Left hindlimb (tissue), 1 donor: ENCODE data around the gene ACOT2.
A peak's percentile ranks its signal among the peaks of the same experiment; 100 is the strongest.
"Not testable (repeated sequence)": the region's sequence is repeated elsewhere in the genome, so short reads cannot be mapped to it uniquely, and the experiment has no call there.

Source experiments
- DNase-seq: peaks from one replicate; pipeline ENCODE4 v3.0.0-alpha.2; 2018

The ACOT2 gene

GRCh38 chr14:73569185-73569958 lies at the start of gene ACOT2:
ACOT2 (plus strand) TSS chr14:73569213; CDS start chr14:73569241, 28 bp downstream.
- peak; percentile 89 for DNase-seq

- no peak for DNase-seq
Measured at GRCh38 chr14:73521229-73521628, 47.8 kb upstream of the ACOT2 start.

- no peak for DNase-seq
Measured at GRCh38 chr14:73524493-73524892, 44.5 kb upstream of the ACOT2 start.

GRCh38 chr14:73526036-73526984 lies 42.7 kb upstream of the ACOT2 start:
- DNase-seq, result no peak

- not testable (repeated sequence) for DNase-seq
Measured at GRCh38 chr14:73529356-73529755, 39.7 kb upstream of the ACOT2 start.

- not testable (repeated sequence) for DNase-seq
Measured at GRCh38 chr14:73531971-73532370, 37.0 kb upstream of the ACOT2 start.

GRCh38 chr14:73537244-73538045 lies 31.6 kb upstream of the ACOT2 start:
- DNase-seq, result not testable (repeated sequence)

GRCh38 chr14:73539017-73539416 lies 30.0 kb upstream of the ACOT2 start:
- DNase-seq, result not testable (repeated sequence)

GRCh38 chr14:73542961-73543360 lies 26.1 kb upstream of the ACOT2 start:
- not testable (repeated sequence) for DNase-seq

GRCh38 chr14:73545353-73545752 lies 23.7 kb upstream of the ACOT2 start:
- not testable (repeated sequence) for DNase-seq

GRCh38 chr14:73549097-73549496 lies 19.9 kb upstream of the ACOT2 start:
- not testable (repeated sequence) for DNase-seq

GRCh38 chr14:73549889-73550524 lies 19.0 kb upstream of the ACOT2 start:
- not testable (repeated sequence) for DNase-seq

- no peak for DNase-seq
Measured at GRCh38 chr14:73553845-73554244, 15.2 kb upstream of the ACOT2 start.

GRCh38 chr14:73557201-73557600 lies 11.8 kb upstream of the ACOT2 start:
- not testable (repeated sequence) for DNase-seq

GRCh38 chr14:73558238-73558637 lies 10.8 kb upstream of the ACOT2 start:
- not testable (repeated sequence) for DNase-seq

GRCh38 chr14:73562256-73562655 lies 6.8 kb upstream of the ACOT2 start:
- DNase-seq, result not testable (repeated sequence)

- DNase-seq, result not testable (repeated sequence)
Measured at GRCh38 chr14:73562696-73563095, 6.3 kb upstream of the ACOT2 start.

- not testable (repeated sequence) for DNase-seq
Measured at GRCh38 chr14:73566431-73566830, 2.6 kb upstream of the ACOT2 start.

- not testable (repeated sequence) for DNase-seq
Measured at GRCh38 chr14:73566935-73567334, 2.1 kb upstream of the ACOT2 start.

- no peak for DNase-seq
Measured at GRCh38 chr14:73567358-73567757, 1.7 kb upstream of the ACOT2 start.

- no peak for DNase-seq
Measured at GRCh38 chr14:73567951-73568885, 795 bp upstream of the ACOT2 start.
